ENCODE results near the gene USH2A.

The USH2A gene

DNA sequence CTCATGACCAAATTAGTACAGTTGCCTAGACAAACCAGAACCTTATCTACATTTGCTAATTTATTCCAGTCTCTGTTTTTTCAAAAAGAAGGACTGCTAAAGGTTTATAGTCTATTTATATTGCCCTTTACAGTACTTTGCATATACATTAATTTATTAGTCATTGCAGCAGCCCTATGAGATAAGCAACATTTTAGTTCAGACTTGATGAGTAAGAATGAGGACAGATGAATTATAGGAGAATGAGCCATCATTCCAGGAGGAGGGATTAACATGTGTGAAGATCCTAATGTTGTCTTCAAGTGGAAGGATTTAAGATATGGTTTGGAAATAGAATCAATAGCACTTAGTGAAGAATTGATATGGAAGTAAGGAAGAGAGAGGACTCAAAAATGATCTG is 703.7 kb downstream of the USH2A start:
- peak; percentile 5 for DNase-seq (ENCODE audit: low spot score)
- CTCF ChIA-PET: no interaction called here
- no peak for TF ChIP-seq CTCF (conservative IDR thresholded peaks at IDR 0.05; ENCODE audit: low read depth)
- no peak overlapping the region for H3K27ac ChIP-seq
- POLR2A ChIA-PET (ENCODE audit: low non-redundant PET): no interaction called here

GRCh38 chr1:215718575-215719287 is 704.5 kb downstream of the USH2A start:
- no peak overlapping the region for H3K27ac ChIP-seq
- ChIA-PET CTCF (no interaction called here), POLR2A (ENCODE audit: low non-redundant PET) (no interaction called here)
- TF ChIP-seq CTCF (conservative IDR thresholded peaks at IDR 0.05; ENCODE audit: low read depth): no peak
- no peak for DNase-seq (ENCODE audit: low spot score)

DNA sequence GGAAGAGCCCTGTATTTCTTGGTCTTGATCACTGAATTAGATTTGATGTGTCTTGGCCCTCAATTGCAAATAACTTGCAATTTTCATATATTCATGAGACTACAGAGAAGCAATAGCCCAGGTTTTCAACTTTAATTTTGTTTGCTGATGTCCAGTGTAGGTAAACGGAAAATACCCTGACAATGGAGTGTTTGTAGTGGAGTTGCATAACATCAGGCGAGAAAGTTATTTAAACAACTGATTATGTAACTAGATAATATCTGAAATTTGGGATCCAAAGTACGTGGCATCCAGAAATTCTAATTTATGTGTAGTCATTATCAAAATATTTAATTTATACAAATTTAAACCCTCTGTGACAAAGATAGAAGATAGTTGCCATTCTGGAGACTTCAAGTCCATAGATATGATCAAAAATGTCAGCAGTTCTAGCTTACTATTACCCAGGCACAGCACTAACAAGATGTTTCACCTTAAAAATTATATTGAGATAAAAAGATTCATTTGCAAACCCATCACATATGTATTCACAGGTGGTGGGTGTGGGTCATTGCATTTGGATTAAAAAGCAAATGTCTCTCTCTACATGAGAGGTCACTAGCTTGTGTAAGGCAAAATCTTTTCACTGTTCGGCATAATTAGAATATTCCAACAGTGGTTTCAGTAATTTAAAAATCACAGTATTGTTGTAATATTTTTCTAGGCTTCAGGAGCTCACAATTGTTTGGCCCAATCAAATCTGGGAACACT is 705.4 kb downstream of the USH2A start:
- ChIA-PET CTCF (no interaction called here), POLR2A (ENCODE audit: low non-redundant PET) (no interaction called here)
- H3K27ac ChIP-seq: no peak overlapping the region
- no peak for TF ChIP-seq CTCF (conservative IDR thresholded peaks at IDR 0.05; ENCODE audit: low read depth)
- no peak for DNase-seq (ENCODE audit: low spot score)

DNA sequence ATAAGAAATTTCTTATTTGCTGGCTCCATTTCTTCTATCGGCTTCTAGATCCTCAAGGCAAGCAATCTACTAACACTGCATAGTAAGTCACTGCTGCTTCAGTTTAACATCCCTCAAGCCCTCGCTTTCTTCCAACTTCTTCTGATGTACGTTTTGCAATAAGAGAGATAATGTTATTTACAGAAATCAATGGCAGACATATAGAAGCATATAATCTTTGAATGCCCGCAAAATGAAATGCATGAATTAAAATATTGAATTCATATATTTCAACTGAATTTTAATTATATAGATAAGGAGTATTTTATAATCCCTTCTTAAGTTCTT is 712.4 kb downstream of the USH2A start:
- POLR2A ChIA-PET (ENCODE audit: low non-redundant PET): no interaction called here
- DNase-seq (ENCODE audit: low spot score): no peak
- no peak overlapping the region for H3K27ac ChIP-seq
- CTCF ChIA-PET: interaction anchor here (1.0 kb wide), 1 partner anchor 15 kb away, joined by 3 read pairs; no protein-coding TSS in a partner anchor
- no peak for TF ChIP-seq CTCF (conservative IDR thresholded peaks at IDR 0.05; ENCODE audit: low read depth)

- no peak overlapping the region for H3K27ac ChIP-seq
- DNase-seq (ENCODE audit: low spot score): peak; percentile 31
- TF ChIP-seq CTCF (conservative IDR thresholded peaks at IDR 0.05; ENCODE audit: low read depth): peak; percentile 43
- ChIA-PET POLR2A (ENCODE audit: low non-redundant PET) (no interaction called here), CTCF (interaction anchor here (0.5 to 1.3 kb wide), 4 partner anchors 14 to 120 kb away, joined by 3 to 5 read pairs (median 3); no protein-coding TSS in a partner anchor)
Measured at GRCh38 chr1:215710036-215710898, 713.0 kb downstream of the USH2A start.

GRCh38 chr1:215704089-215704860 is 719.0 kb downstream of the USH2A start:
- CTCF ChIA-PET: no interaction called here
- TF ChIP-seq CTCF (conservative IDR thresholded peaks at IDR 0.05; ENCODE audit: low read depth): no peak

More at GRCh38 chr1:215704089-215704860, 719.0 kb downstream of the USH2A start:
- DNase-seq (ENCODE audit: low spot score): peak; percentile 26
- POLR2A ChIA-PET (ENCODE audit: low non-redundant PET): no interaction called here
- no peak overlapping the region for H3K27ac ChIP-seq

Data from RWPE1 (cell line).